HepG2 (cell line): Measurements from ENCODE around the gene ANKRD37. TPM values are rescaled to one million over a fixed set of nuclear protein-coding genes. Genes with fewer than 3 reads are reported as not detected.

Experiments
- ATAC-seq: fragments of 200-7000 bp; cut with Tn5 transposase; 3 replicates; pipeline ENCODE4 v1.9.1; 2020; ENCODE audit warnings: mild to moderate bottlenecking, moderate library complexity
- BruUV-seq: library from RNA; stranded (reverse); fragments of 400-500 nt; replicated peaks from 2 replicates; lab custom pipeline; 2021; lab: Mats Ljungman, UMichigan
- CTCF ChIA-PET: fragments of 300-600 bp; formaldehyde crosslinking; extraction: SDS; loops from one replicate; lab custom pipeline; 2021; ENCODE audit warnings: low total read pairs, inconsistent platforms, low intra/inter-chr PET ratio; lab: Yijun Ruan, JAX
- POLR2A ChIA-PET: fragments of 350-600 bp; sonication (Branson Sonifier 250); formaldehyde crosslinking; loops from one replicate; lab custom pipeline; 2020; ENCODE audit warnings: antibody characterized with exemption, inconsistent platforms; lab: Yijun Ruan, JAX
- DNase-seq: peaks from one replicate; pipeline ENCODE4 v3.0.0-alpha.2; 2015; ENCODE audit warnings: low spot score
- FAIRE-seq: peaks from 3 replicates; lab custom pipeline; 2011; peaks lifted over from hg19 to GRCh38; lab: Jason Lieb, UNC
- H2AFZ ChIP-seq: one replicate; pipeline ENCODE4 v1.6.1; 2011; ENCODE audit warnings: low read length, inconsistent platforms
- H3K27ac ChIP-seq: fragments of 300-600 bp; 3 replicates; pipeline ENCODE4 v1.8.0; 2011; ENCODE audit warnings: mixed run types, mild to moderate bottlenecking, mixed read lengths, low read length, inconsistent platforms; ENCODE audit not compliant: insufficient read depth; ENCODE audit errors: extremely low read length
- H3K27me3 ChIP-seq, 2 experiments: fragments of 200-600 bp in 1 of 2; 2 replicates in 1 of 2; 3 replicates in 1 of 2; pipeline versions ENCODE4 v1.6.0 to v1.8.0; 2011; ENCODE audit warnings: low read length in 2 of 2, mild to moderate bottlenecking in 2 of 2, moderate library complexity in 2 of 2, inconsistent platforms in 1 of 2; ENCODE audit not compliant: insufficient read depth in 2 of 2, control insufficient read depth in 1 of 2
- H3K36me3 ChIP-seq, 2 experiments: fragments of 200-600 bp in 1 of 2; replicated peaks in 1 of 2; 2 replicates in 1 of 2; 3 replicates in 1 of 2; pipeline versions ENCODE4 v1.5.1 to v1.8.0; 2011; ENCODE audit warnings: low read length in 2 of 2, inconsistent platforms in 1 of 2; ENCODE audit not compliant: insufficient read depth in 2 of 2, control insufficient read depth in 1 of 2
- H3K4me1 ChIP-seq: 2 replicates; pipeline ENCODE4 v1.5.1; 2012; ENCODE audit warnings: low read length, inconsistent platforms; ENCODE audit not compliant: insufficient read depth
- H3K4me2 ChIP-seq: 2 replicates; pipeline ENCODE4 v1.6.0; 2011; ENCODE audit warnings: low read depth, low read length, inconsistent platforms
- H3K4me3 ChIP-seq, 3 experiments: fragments of 200-600 bp in 1 of 3; sonication (generic), shearing (Covaris generic) in 1 of 3; replicated peaks in 1 of 3; 2 replicates each; pipeline ENCODE4 v1.5.1; 2011 to 2016; ENCODE audit warnings: low read length in 3 of 3, inconsistent platforms in 2 of 3, low read depth in 2 of 3, mild to moderate bottlenecking in 2 of 3, control low read depth in 1 of 3, mixed read lengths in 1 of 3; ENCODE audit not compliant: insufficient read depth in 1 of 3
- H3K79me2 ChIP-seq: one replicate; pipeline ENCODE4 v1.6.1; 2011; ENCODE audit warnings: low read length, inconsistent platforms; ENCODE audit not compliant: insufficient read depth
- H3K9ac ChIP-seq: 2 replicates; pipeline ENCODE4 v1.6.0; 2011; ENCODE audit warnings: mild to moderate bottlenecking, low read depth, low read length, inconsistent platforms; ENCODE audit not compliant: insufficient read depth
- H3K9me3 ChIP-seq: 2 replicates; pipeline ENCODE4 v1.5.1; 2012; ENCODE audit warnings: mild to moderate bottlenecking, low read length
- H4K20me1 ChIP-seq: 2 replicates; pipeline ENCODE4 v1.6.0; 2011; ENCODE audit warnings: inconsistent platforms, mild to moderate bottlenecking, low read length, moderate library complexity; ENCODE audit not compliant: insufficient read depth
- FOXA1 ChIP-seq, 2 experiments: fragments of 450-650 bp in 1 of 2; sonication (generic) in 1 of 2; formaldehyde crosslinking in 1 of 2; IDR thresholded peaks; 2 replicates each; pipeline versions ENCODE4 v1.4.0 to v1.6.1; 2016 to 2020; ENCODE audit warnings: missing genetic modification reagents in 1 of 2
- FOXK2 ChIP-seq: fragments of 450-650 bp; IDR thresholded peaks from 2 replicates; pipeline ENCODE4 v1.6.1; 2016
- HOXA3 ChIP-seq: sonication (generic); formaldehyde crosslinking; IDR thresholded peaks from 2 replicates; pipeline ENCODE4 v1.5.0; 2020; ENCODE audit warnings: missing genetic modification reagents
- JUND ChIP-seq: sonication (generic); formaldehyde crosslinking; IDR thresholded peaks from 2 replicates; pipeline ENCODE4 v1.8.0; 2022; ENCODE audit warnings: mild to moderate bottlenecking, missing genetic modification reagents
- KAT2B ChIP-seq: fragments of 150-350 bp; IDR thresholded peaks from 2 replicates; pipeline ENCODE4 v1.6.1; 2014; ENCODE audit warnings: low read depth, low read length, borderline replicate concordance
- KDM5B ChIP-seq: sonication (generic); formaldehyde crosslinking; IDR thresholded peaks from 2 replicates; pipeline ENCODE4 v1.4.0; 2020; ENCODE audit warnings: missing genetic modification reagents, mild to moderate bottlenecking, borderline replicate concordance
- MLLT10 ChIP-seq: sonication (generic); formaldehyde crosslinking; IDR thresholded peaks from 2 replicates; pipeline ENCODE4 v1.4.0; 2020; ENCODE audit warnings: missing genetic modification reagents
- NCOA2 ChIP-seq: sonication (generic); formaldehyde crosslinking; IDR thresholded peaks from 2 replicates; pipeline ENCODE4 v1.8.0; 2022; ENCODE audit warnings: inconsistent platforms
- NR2F6 ChIP-seq, 2 experiments: IDR thresholded peaks; 2 replicates each; pipeline ENCODE4 v1.6.1; 2016; ENCODE audit warnings: antibody characterized with exemption in 1 of 2, mild to moderate bottlenecking in 1 of 2
- RARA ChIP-seq: IDR thresholded peaks from 2 replicates; pipeline ENCODE4 v1.6.1; 2016; ENCODE audit warnings: missing genetic modification reagents, missing compliant biosample characterization
- RNF2 ChIP-seq: fragments of 450-650 bp; conservative IDR thresholded peaks from 2 replicates; pipeline ENCODE4 v1.6.1; 2016; ENCODE audit warnings: low read depth
- SCMH1 ChIP-seq: sonication (generic); formaldehyde crosslinking; IDR thresholded peaks from 2 replicates; pipeline ENCODE4 v1.9.0; 2021; ENCODE audit warnings: missing genetic modification reagents, mild to moderate bottlenecking, borderline replicate concordance
- SMARCC2 ChIP-seq: fragments of 450-650 bp; IDR thresholded peaks from 2 replicates; pipeline ENCODE4 v1.6.1; 2017; ENCODE audit warnings: antibody characterized with exemption, mild to moderate bottlenecking
- TEAD2 ChIP-seq: sonication (generic); formaldehyde crosslinking; IDR thresholded peaks from 2 replicates; pipeline ENCODE4 v1.9.0; 2021; ENCODE audit warnings: missing genetic modification reagents
- WIZ ChIP-seq: sonication (generic); formaldehyde crosslinking; IDR thresholded peaks from 2 replicates; pipeline ENCODE4 v1.5.1; 2020; ENCODE audit warnings: mild to moderate bottlenecking, missing genetic modification reagents
- ZBTB8A ChIP-seq: sonication (generic); formaldehyde crosslinking; IDR thresholded peaks from 2 replicates; pipeline ENCODE4 v1.4.0; 2020; ENCODE audit warnings: mild to moderate bottlenecking, low read depth, missing genetic modification reagents, borderline replicate concordance
- ZNF333 ChIP-seq: sonication (generic); formaldehyde crosslinking; IDR thresholded peaks from 2 replicates; pipeline ENCODE4 v1.4.0; 2020; ENCODE audit warnings: mild to moderate bottlenecking, missing genetic modification reagents, borderline replicate concordance
- ZNF547 ChIP-seq: sonication (generic); formaldehyde crosslinking; IDR thresholded peaks from 2 replicates; pipeline ENCODE4 v1.5.1; 2020; ENCODE audit warnings: mild to moderate bottlenecking, missing genetic modification reagents
- ZNF550 ChIP-seq: sonication (generic); formaldehyde crosslinking; IDR thresholded peaks from 2 replicates; pipeline ENCODE4 v1.4.0; 2020; ENCODE audit warnings: mild to moderate bottlenecking, missing genetic modification reagents, borderline replicate concordance
- ZNF569 ChIP-seq: sonication (generic); formaldehyde crosslinking; IDR thresholded peaks from 2 replicates; pipeline ENCODE4 v1.5.0; 2020; ENCODE audit warnings: mild to moderate bottlenecking, missing genetic modification reagents, moderate library complexity, borderline replicate concordance
- ZNF572 ChIP-seq: sonication (generic); formaldehyde crosslinking; IDR thresholded peaks from 2 replicates; pipeline ENCODE4 v1.5.1; 2020; ENCODE audit warnings: mild to moderate bottlenecking, missing genetic modification reagents
- ZNF589 ChIP-seq: sonication (generic); formaldehyde crosslinking; conservative IDR thresholded peaks from 2 replicates; pipeline ENCODE4 v1.8.0; 2022; ENCODE audit warnings: mild to moderate bottlenecking, moderate library complexity, missing genetic modification reagents
- WGBS: methylation state at CpG from one replicate; pipeline ENCODE4 v1.1.6; 2017; ENCODE audit warnings: low lambda C conversion rate; 5-methylcytosine and 5-hydroxymethylcytosine counted together
- in situ Hi-C: cut with HindIII; loops from 2 replicates; pipeline ENCODE4 v1.10.0; 2017; ENCODE audit warnings: low pct_unique_long_range_greater_than_20kb; ENCODE audit not compliant: extremely low pct_ligation_motif_present
- intact Hi-C: fragments of 100-400 bp; cut with micrococcal nuclease; formaldehyde crosslinking; loops from one replicate; pipeline ENCODE4 v1.10.0; 2022; ENCODE audit not compliant: unreplicated experiment
- polyA plus RNA-seq, 8 experiments: library from polyadenylated mRNA; depleted of rRNA in 3 of 8; stranded (reverse) in 7 of 8; unstranded in 1 of 8; fragments of >200 nt; fragmentation: Illumina TruSeq in 4 of 8; extraction: Trizol in 4 of 8; gene quantifications; 2 replicates each; pipeline versions ENCODE4 v1.2.1 to v1.2.3, GENCODE V29; 2011 to 2016; ENCODE audit warnings: low read depth in 4 of 8, missing spikeins in 1 of 8, mixed read lengths in 1 of 8; ENCODE audit not compliant: insufficient read depth in 1 of 8
- total RNA-seq, 5 experiments: library from RNA; depleted of rRNA; stranded (reverse); fragments of >200 nt; fragmentation: Illumina TruSeq; extraction: Trizol; gene quantifications; 2 replicates each; pipeline ENCODE4 v1.2.3, GENCODE V29; 2016; ENCODE audit warnings: low read depth in 1 of 5
- TF ChIP-seq, protein P1 (sequence below): sonication (generic); formaldehyde crosslinking; IDR thresholded peaks from 2 replicates; pipeline ENCODE4 v1.9.0; 2022; ENCODE audit warnings: low read depth, missing genetic modification reagents
- TF ChIP-seq, protein P2 (sequence below): IDR thresholded peaks from 2 replicates; pipeline ENCODE4 v1.6.1; 2016; ENCODE audit warnings: low read depth
- TF ChIP-seq, protein P3 (sequence below): sonication (generic); formaldehyde crosslinking; IDR thresholded peaks from 2 replicates; pipeline ENCODE4 v1.4.0; 2020; ENCODE audit warnings: missing genetic modification reagents

The ANKRD37 gene
- total and polyA plus RNA-seq, 2 of the 13 experiments (the other 11 are each of a cell fraction or from before 2014, with no cell fraction given): 2.2 to 51.4 TPM

DNA sequence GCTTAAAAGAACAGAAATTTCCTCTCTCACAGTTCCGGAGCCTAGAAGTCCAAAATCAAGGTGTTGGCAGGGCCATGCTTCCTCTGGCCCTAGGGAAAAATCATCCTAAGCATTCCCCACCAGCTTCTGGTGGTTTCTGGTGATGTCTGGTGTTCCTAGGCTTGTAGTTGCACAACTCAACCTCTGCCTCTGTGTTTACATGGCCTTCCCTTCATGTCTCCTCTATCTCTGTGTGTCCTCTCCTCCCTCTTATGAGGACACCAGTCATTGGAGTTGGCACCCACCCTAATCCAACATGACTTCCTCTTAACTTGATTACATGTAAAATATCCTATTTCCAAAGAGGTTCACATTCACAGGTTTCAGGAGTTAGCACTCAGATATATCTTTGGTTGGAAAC, 16.3 kb upstream of the ANKRD37 start:
- H2AFZ ChIP-seq: no peak overlapping the region
- ChIA-PET POLR2A (interaction anchor here (0.5 to 2.0 kb wide), 3 partner anchors 16 to 715 kb away, joined by 3 to 5 read pairs (median 3); partner anchors contain the start of gene ANKRD37), CTCF (no interaction called here)
- BruUV-seq: no TSS peak
- no peak overlapping the region for H3K9ac ChIP-seq
- 0 out of 5 replicates have a peak, but pooled peaks cover 0 to 2% of the 10 kb centered on the region in 2 experiments for H3K36me3 ChIP-seq
- ATAC-seq (peak; percentile 92), DNase-seq (peak; percentile 87), FAIRE-seq (peak; percentile 84)
- H3K79me2 ChIP-seq: no peaks in the 10 kb centered on the region
- H3K4me2 ChIP-seq: no peak overlapping the region
- in situ Hi-C loops: no loop called here
- H3K9me3 ChIP-seq: no peaks in the 10 kb centered on the region
- no peaks in the 10 kb centered on the region for H3K27me3 ChIP-seq
- no peak overlapping the region for H3K4me3 ChIP-seq
- H3K27ac ChIP-seq: peak overlapping the region; percentile 7
- H4K20me1 ChIP-seq: no peaks in the 10 kb centered on the region
- intact Hi-C loops: no loop called here
- H3K4me1 ChIP-seq: peaks cover 51% of the 10 kb centered on the region
- WGBS: 54% methylated on average over 1 of the region's 1 CpG
- TF ChIP-seq MLLT10 (CRISPR knock-in tag) (no peak), JUND (CRISPR knock-in tag) (no peak), ZNF547 (CRISPR knock-in tag) (no peak), FOXA1 (IDR thresholded peaks at IDR 0.05) (peak; percentile 46; the same call in 1 of the 2 replicates), FOXA1 (CRISPR knock-in tag; IDR thresholded peaks at IDR 0.05) (peak; percentile 92), NR2F6 (IDR thresholded peaks at IDR 0.05) (no peak), NR2F6 (CRISPR knock-in tag; IDR thresholded peaks at IDR 0.05) (no peak), SCMH1 (CRISPR knock-in tag) (no peak), FOXK2 (no peak; the same call in 1 of the 2 replicates), ZNF333 (CRISPR knock-in tag) (no peak), ZNF572 (CRISPR knock-in tag) (no peak), TEAD2 (no peak), ZNF589 (no peak), HOXA3 (no peak; the same call in 1 of the 2 replicates), ZNF569 (CRISPR knock-in tag) (no peak), NCOA2 (CRISPR knock-in tag) (0 out of 2 replicates have a peak, but pooled peaks have one; percentile 61), ZNF550 (CRISPR knock-in tag) (no peak), WIZ (CRISPR knock-in tag) (no peak), KAT2B (no peak), RARA (peak; percentile 38; the same call in 1 of the 2 replicates), KDM5B (CRISPR knock-in tag) (no peak), SMARCC2 (no peak), RNF2 (no peak), ZBTB8A (CRISPR knock-in tag) (no peak)
- TF ChIP-seq, protein P1, sequence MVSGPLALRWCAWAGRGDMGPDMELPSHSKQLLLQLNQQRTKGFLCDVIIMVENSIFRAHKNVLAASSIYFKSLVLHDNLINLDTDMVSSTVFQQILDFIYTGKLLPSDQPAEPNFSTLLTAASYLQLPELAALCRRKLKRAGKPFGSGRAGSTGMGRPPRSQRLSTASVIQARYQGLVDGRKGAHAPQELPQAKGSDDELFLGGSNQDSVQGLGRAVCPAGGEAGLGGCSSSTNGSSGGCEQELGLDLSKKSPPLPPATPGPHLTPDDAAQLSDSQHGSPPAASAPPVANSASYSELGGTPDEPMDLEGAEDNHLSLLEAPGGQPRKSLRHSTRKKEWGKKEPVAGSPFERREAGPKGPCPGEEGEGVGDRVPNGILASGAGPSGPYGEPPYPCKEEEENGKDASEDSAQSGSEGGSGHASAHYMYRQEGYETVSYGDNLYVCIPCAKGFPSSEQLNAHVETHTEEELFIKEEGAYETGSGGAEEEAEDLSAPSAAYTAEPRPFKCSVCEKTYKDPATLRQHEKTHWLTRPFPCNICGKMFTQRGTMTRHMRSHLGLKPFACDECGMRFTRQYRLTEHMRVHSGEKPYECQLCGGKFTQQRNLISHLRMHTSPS (CRISPR knock-in tag): no peak
- TF ChIP-seq, protein P2, sequence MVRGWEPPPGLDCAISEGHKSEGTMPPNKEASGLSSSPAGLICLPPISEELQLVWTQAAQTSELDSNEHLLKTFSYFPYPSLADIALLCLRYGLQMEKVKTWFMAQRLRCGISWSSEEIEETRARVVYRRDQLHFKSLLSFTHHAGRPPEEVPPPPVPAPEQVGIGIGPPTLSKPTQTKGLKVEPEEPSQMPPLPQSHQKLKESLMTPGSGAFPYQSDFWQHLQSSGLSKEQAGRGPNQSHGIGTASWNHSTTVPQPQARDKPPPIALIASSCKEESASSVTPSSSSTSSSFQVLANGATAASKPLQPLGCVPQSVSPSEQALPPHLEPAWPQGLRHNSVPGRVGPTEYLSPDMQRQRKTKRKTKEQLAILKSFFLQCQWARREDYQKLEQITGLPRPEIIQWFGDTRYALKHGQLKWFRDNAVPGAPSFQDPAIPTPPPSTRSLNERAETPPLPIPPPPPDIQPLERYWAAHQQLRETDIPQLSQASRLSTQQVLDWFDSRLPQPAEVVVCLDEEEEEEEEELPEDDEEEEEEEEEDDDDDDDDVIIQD (CRISPR knock-in tag): peak; percentile 74; the same call in 1 of the 2 replicates
- TF ChIP-seq, protein P3, sequence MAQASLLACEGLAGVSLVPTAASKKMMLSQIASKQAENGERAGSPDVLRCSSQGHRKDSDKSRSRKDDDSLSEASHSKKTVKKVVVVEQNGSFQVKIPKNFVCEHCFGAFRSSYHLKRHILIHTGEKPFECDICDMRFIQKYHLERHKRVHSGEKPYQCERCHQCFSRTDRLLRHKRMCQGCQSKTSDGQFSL: no peak
